IPS-15b (cell line): ENCODE results near the gene GAS7.

Experiments
- H3K27me3 ChIP-seq: one replicate; pipeline ENCODE4 v1.6.1; 2013; ENCODE audit warnings: low read length; ENCODE audit not compliant: control insufficient read depth, insufficient read depth
- H3K36me3 ChIP-seq: one replicate; pipeline ENCODE4 v1.6.1; 2013; ENCODE audit warnings: low read length; ENCODE audit not compliant: control insufficient read depth, insufficient read depth
- H3K4me1 ChIP-seq: one replicate; pipeline ENCODE4 v1.6.1; 2013; ENCODE audit warnings: mild to moderate bottlenecking, low read length; ENCODE audit not compliant: control insufficient read depth, insufficient read depth
- H3K4me3 ChIP-seq: one replicate; pipeline ENCODE4 v1.5.1; 2013; ENCODE audit warnings: low read depth, low read length
- H3K9ac ChIP-seq: one replicate; pipeline ENCODE4 v1.6.1; 2013; ENCODE audit warnings: low read depth, mild to moderate bottlenecking, low read length
- H3K9me3 ChIP-seq: one replicate; pipeline ENCODE4 v1.6.1; 2013; ENCODE audit warnings: mild to moderate bottlenecking, low read length; ENCODE audit not compliant: control insufficient read depth, insufficient read depth

GAS7 gene

GRCh38 chr17:10197721-10198508 lies 491 bp downstream of the GAS7 start:
- H3K4me3 ChIP-seq, result peak overlapping the region; percentile 71
- H3K4me1 ChIP-seq, result no peaks in the 10 kb centered on the region
- H3K9ac ChIP-seq, result peak overlapping the region; percentile 54
- H3K36me3 ChIP-seq, result no peaks in the 10 kb centered on the region
- peaks cover 11% of the 10 kb centered on the region for H3K9me3 ChIP-seq
- peaks cover 19% of the 10 kb centered on the region for H3K27me3 ChIP-seq

GRCh38 chr17:10197362-10197720 lies 1.1 kb downstream of the GAS7 start:
- H3K4me3 ChIP-seq, result peak overlapping the region; percentile 71
- H3K36me3 ChIP-seq, result no peaks in the 10 kb centered on the region
- no peaks in the 10 kb centered on the region for H3K4me1 ChIP-seq
- H3K9me3 ChIP-seq, result peaks cover 11% of the 10 kb centered on the region
- no peak overlapping the region for H3K9ac ChIP-seq
- peaks cover 19% of the 10 kb centered on the region for H3K27me3 ChIP-seq

GRCh38 chr17:10196941-10197340 lies 1.5 kb downstream of the GAS7 start:
- Histone ChIP-seq H3K9me3 (peaks cover 11% of the 10 kb centered on the region), H3K9ac (no peak overlapping the region), H3K36me3 (no peaks in the 10 kb centered on the region)

GRCh38 chr17:10196384-10196895 lies 2.0 kb downstream of the GAS7 start:
- H3K36me3 ChIP-seq, result no peaks in the 10 kb centered on the region

More at GRCh38 chr17:10196941-10197340, 1.5 kb downstream of the GAS7 start:
- no peaks in the 10 kb centered on the region for H3K4me1 ChIP-seq
- H3K4me3 ChIP-seq, result no peak overlapping the region
- H3K27me3 ChIP-seq, result peaks cover 19% of the 10 kb centered on the region

GRCh38 chr17:10195090-10195805 lies 3.2 kb downstream of the GAS7 start:
- Histone ChIP-seq H3K4me3 (no peak overlapping the region), H3K9me3 (peaks cover 11% of the 10 kb centered on the region), H3K4me1 (no peaks in the 10 kb centered on the region), H3K9ac (no peak overlapping the region), H3K27me3 (peaks cover 19% of the 10 kb centered on the region), H3K36me3 (no peaks in the 10 kb centered on the region)

More at GRCh38 chr17:10196384-10196895, 2.0 kb downstream of the GAS7 start:
- Histone ChIP-seq H3K9ac (no peak overlapping the region), H3K4me1 (no peaks in the 10 kb centered on the region), H3K27me3 (peaks cover 19% of the 10 kb centered on the region), H3K4me3 (no peak overlapping the region), H3K9me3 (peaks cover 11% of the 10 kb centered on the region)

GRCh38 chr17:10193632-10194031 lies 4.8 kb downstream of the GAS7 start:
- no peak overlapping the region for H3K9ac ChIP-seq
- peaks cover 16% of the 10 kb centered on the region for H3K27me3 ChIP-seq
- H3K4me1 ChIP-seq, result no peaks in the 10 kb centered on the region
- H3K9me3 ChIP-seq, result peaks cover 11% of the 10 kb centered on the region
- no peaks in the 10 kb centered on the region for H3K36me3 ChIP-seq
- H3K4me3 ChIP-seq, result no peak overlapping the region

- H3K9ac ChIP-seq, result no peak overlapping the region
- no peak overlapping the region for H3K4me3 ChIP-seq
- peaks cover 16% of the 10 kb centered on the region for H3K27me3 ChIP-seq
- no peaks in the 10 kb centered on the region for H3K4me1 ChIP-seq
- no peaks in the 10 kb centered on the region for H3K36me3 ChIP-seq
- peaks cover 11% of the 10 kb centered on the region for H3K9me3 ChIP-seq
These were observed 5.4 kb downstream of the GAS7 start for GRCh38 chr17:10192972-10193371.

- Histone ChIP-seq H3K27me3 (peaks cover 12% of the 10 kb centered on the region), H3K36me3 (no peaks in the 10 kb centered on the region), H3K4me3 (no peak overlapping the region), H3K9me3 (peaks cover 11% of the 10 kb centered on the region), H3K9ac (no peak overlapping the region), H3K4me1 (no peaks in the 10 kb centered on the region)
These were observed 5.9 kb downstream of the GAS7 start for GRCh38 chr17:10192461-10192860.

GRCh38 chr17:10187456-10187855 lies 10.9 kb downstream of the GAS7 start:
- Histone ChIP-seq H3K36me3 (no peaks in the 10 kb centered on the region), H3K9ac (no peak overlapping the region), H3K4me1 (no peaks in the 10 kb centered on the region), H3K27me3 (no peaks in the 10 kb centered on the region), H3K9me3 (no peaks in the 10 kb centered on the region), H3K4me3 (no peak overlapping the region)

GRCh38 chr17:10186771-10187410 lies 11.5 kb downstream of the GAS7 start:
- Histone ChIP-seq H3K9ac (no peak overlapping the region), H3K4me1 (no peaks in the 10 kb centered on the region), H3K27me3 (no peaks in the 10 kb centered on the region), H3K4me3 (no peak overlapping the region), H3K9me3 (no peaks in the 10 kb centered on the region), H3K36me3 (no peaks in the 10 kb centered on the region)

GRCh38 chr17:10183931-10184930 lies 14.2 kb downstream of the GAS7 start:
- Histone ChIP-seq H3K4me1 (peaks cover 5% of the 10 kb centered on the region), H3K9me3 (no peaks in the 10 kb centered on the region), H3K36me3 (no peaks in the 10 kb centered on the region), H3K4me3 (no peak overlapping the region), H3K9ac (no peak overlapping the region), H3K27me3 (no peaks in the 10 kb centered on the region)
